GM19035 (cell line): ENCODE measurements around the gene PDE4C.
"Not testable (repeated sequence)": the region's sequence is repeated elsewhere in the genome, so short reads cannot be mapped to it uniquely, and the experiment has no call there.

Source experiments
- ATAC-seq: cut with Tn5 transposase; IDR thresholded peaks from one replicate; pipeline ENCODE4 v1.9.1; 2021; ENCODE audit not compliant: unreplicated experiment

Gene PDE4C

DNA sequence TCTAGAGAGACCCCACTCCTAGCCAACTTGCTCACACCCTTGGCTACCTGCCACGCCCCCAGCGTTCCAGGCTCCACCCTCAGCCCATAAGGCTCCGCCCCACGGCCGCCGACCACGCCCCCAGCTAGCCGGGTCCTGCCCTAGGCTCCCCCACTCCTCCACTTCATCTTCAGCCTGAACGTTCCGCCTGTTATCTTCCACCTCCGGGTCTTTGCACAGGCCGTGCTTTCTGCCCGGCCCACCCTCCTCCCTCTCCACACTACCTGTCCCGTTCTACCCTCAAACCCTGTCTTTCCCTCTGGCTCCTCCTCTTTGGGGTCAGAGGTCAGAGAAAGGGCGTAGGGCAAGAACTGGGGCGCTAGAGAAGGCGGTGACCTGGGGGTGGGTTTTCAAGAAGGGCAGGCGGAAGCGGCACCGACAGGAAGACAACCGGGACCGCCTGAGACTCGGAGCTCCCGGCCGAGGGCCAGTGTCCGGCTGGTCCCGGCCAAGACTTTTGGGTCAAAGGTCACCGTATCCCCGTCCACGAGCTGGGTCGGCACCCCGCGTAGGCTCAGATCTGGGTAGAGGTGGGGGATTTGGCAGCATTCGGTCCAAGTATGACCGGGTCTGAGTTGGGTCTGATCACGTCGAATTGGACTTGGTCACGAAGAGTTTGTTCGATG lies 2.2 kb downstream of the PDE4C start:
- ATAC-seq, result peak; percentile 31

DNA sequence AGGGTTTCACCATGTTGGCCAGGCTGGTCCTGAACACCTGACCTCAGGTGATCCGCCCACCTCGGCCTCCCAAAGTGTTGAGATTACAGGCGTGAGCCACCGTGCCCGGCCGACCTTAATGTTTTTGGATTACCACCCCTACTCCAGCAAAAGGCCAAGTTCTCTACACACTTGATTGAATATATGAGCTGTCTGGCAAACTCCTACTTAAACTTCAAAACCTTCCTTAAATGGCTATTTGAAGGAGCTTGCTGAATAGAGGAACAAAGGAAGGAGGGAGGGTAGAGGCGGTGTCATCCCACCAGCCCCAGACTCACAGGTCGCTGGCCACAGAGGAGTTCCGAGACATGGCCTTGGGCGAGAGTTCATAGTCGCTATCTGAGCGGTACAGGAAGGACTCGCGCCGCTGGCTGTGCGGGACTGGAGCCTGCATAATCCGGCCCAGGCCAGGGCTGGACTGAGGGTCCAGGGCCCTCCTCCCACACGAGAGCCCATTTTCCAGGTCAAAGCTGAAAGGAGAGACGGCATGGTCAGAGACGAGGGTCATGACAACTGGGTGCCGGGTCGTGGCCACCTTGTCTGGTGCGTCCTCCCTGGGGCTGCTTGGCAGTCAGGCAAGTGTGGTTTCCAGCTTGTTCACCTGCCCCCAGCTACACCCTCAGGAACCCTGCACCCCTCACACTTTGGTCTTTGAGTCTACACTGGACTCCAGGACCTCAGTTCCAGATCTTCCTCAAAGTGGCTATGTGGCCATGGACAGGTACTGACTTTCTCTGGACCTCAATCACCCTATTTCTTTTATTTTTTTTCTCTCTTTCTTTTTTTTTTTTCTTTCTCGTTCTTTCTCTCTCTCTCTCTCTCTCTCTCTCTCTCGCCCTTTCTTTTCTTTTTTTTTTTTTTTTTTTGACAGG lies 4.2 kb downstream of the PDE4C start:
- ATAC-seq, result no peak

DNA sequence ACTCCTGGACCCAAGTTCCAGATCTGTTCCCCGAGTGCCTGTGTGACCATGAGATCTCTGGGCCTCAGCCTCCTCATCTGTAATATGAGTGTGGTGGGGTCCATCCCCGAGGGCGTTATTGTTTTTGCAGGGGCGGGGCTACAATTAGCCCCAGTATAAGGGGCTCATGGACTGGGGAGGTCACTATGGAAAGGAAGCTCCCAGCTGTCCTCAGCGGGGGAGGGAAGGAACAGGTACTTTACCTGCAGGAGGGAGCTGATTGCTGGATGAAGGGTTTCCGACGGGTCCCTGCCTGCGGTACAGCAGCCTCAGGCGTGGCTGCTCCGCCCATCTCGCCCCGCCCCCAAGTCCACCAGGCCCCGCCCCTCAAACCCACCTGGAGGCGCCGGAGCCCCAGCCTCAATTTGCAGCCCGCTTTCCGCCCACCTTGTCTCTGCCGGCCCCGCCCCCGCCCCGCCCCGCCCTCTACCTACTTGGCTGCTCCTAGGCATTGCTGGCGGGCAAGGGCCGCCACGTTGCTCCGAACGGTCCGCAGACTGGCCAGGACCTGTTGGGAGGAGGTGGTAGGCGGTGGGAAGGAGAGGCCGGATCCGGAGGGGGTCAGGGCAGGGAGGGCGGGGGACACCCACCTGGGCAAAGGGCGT lies 5.5 kb downstream of the PDE4C start:
- no peak for ATAC-seq

DNA sequence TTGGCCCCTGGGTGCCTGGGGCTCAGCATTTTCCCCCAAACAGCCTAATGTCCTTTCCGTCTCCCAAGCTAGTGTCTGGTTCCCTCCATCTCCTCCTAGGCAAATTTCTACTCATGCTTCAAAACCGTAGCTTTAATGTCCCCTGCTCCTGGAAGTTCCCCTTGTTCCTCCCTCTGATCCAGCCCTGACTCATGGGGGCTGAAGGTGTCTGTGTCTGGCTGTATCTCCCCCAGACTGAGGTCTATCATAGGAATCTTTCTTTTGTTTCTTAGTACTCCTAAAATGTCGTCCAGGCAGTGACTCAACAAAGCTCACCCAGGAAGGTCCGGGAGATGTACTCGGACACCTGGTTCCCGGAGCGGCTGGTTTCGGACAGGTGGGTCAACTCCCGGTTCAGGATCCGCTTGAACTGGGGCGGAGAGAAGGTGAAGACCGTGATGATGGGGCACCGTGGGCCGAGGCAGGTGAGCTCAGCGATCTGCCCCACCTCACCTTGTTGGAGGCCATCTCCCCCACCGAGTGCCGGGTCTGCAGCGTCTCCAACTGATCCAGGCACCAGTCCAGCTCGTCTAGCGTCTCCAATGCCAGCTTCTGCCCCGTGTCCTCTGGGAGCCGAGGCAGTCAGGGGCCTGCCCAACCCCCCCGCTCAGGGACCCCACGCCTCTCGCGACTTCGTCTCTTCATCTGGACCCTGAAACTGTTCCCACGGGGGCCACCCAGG lies 6.2 kb downstream of the PDE4C start:
- ATAC-seq, result no peak

DNA sequence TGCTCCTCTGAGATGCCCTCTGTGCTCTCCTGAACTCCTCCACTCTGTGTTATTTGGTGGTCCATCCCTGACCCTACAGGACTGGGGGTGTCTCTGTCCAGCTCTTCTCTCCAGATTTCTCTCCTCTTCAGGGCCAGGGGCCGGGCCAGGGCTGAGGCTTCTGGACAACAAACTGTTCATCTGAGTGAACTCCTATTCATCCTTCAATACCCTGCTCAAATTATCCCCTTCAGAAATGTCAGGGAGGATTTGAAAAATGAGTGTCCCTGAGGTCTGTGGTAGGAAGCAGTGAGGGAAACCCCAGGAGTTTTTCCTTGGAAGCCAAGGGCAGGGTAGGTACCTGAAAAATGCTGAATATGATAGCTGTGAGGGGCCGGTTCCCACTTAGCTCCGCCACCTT lies 7.6 kb downstream of the PDE4C start:
- no peak for ATAC-seq

DNA sequence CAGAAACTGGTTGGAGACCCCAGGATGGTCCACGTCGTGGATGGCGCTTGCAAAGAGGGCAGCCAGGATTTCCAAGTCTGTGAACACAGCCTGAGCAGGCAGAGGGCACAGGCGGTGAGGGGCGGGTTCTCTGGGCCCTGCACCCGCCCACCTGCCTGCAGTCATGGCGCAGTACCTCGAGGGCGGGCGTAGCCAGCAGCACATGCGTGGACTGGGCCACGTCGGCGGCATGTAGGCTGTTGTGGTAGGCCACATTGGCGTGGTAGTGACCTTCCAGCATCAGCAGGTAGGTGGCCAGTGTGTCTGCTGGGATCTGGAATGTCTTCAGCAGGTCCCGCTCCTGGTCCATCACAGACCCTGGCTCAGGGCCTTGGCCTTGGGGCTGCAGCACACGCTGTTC lies 8.1 kb downstream of the PDE4C start:
- no peak for ATAC-seq

DNA sequence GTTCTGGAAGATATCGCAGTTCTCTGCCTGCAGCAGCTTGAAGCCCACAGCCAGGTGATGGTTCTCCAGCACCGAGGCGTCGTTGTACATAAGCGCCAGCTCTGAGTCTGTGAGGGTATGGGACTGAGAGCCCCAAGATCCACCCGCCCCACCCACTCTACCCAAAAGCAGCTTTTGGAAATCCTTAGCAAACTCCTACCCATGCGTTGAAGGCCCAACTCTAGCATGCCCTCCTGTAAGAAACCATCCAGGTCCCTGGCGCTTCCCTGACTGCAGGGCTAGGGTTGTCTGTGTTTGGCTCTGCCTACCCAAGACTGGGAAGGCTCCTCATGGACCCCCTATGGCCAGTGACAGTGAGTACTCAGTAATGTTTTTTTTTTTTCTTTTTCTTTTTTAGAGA lies 9.4 kb downstream of the PDE4C start:
- ATAC-seq, result no peak

DNA sequence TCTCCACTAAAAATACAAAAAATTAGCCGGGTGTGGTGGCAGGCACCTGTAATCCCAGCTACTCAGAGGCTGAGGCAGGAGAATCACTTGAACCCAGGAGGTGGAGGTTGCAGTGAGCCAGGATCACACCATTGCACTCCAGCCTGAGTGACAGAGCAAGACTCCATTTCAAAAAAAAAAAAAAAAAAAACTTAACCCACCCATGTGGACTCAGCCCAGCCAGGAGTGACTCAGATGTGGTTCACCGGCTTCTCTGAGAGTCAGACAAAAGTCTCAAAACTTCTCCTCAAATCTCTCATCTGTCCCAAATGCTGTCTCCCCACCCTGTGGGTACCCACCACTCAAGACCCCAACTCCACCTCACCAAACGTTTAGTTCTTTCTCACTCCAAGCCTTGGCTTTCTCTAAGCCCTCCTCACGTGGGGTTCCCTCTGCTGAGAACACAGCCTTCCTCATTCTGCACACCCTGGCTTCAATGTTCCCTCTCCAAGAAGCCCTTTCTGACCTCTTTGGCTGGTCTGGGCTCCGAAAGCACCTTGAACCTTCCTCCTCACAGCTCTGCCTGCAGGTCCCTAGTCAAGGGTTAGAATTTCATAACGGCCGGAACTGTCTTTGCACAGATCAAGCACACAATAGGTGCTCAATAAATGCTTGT lies 11.3 kb downstream of the PDE4C start:
- ATAC-seq, result no peak

DNA sequence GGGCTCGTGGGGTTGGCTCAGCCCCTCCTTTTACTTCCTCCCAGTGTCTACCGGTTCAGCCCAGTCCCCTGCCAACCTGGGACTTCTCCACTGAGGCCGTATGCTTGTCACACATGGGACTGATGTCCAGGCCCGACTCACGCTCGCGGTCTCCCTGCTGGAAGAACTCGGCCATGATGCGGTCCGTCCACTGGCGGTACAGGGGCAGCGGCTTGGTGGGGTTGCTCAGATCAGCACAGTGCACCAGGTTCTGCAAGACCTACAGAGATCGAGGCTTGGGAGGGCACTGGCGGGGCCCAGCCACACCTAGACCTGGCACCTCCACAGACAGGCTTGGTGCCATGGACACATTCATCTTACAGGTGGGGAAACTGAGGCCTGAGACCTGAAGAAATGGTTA lies 14.6 kb downstream of the PDE4C start:
- no peak for ATAC-seq

DNA sequence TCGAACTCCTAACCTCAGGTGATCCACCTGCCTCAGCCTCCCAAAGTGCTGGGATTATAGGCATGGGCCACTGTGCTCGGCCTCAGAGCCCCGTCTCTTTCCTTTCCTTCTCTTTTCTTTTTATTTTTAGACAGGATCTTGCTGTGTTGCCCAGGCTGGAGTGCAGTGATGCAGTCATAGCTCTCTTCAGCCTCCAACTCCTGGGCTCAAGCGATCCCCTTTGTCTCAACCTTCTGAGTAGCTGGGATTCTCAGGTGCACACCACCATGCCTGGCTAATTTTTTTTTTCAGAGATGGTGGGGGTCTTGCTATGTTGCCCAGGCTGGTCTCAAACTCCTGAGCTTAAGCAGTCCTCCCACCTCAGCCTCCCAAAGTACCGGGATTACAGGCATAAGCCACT lies 16.3 kb downstream of the PDE4C start:
- not testable (repeated sequence) for ATAC-seq

DNA sequence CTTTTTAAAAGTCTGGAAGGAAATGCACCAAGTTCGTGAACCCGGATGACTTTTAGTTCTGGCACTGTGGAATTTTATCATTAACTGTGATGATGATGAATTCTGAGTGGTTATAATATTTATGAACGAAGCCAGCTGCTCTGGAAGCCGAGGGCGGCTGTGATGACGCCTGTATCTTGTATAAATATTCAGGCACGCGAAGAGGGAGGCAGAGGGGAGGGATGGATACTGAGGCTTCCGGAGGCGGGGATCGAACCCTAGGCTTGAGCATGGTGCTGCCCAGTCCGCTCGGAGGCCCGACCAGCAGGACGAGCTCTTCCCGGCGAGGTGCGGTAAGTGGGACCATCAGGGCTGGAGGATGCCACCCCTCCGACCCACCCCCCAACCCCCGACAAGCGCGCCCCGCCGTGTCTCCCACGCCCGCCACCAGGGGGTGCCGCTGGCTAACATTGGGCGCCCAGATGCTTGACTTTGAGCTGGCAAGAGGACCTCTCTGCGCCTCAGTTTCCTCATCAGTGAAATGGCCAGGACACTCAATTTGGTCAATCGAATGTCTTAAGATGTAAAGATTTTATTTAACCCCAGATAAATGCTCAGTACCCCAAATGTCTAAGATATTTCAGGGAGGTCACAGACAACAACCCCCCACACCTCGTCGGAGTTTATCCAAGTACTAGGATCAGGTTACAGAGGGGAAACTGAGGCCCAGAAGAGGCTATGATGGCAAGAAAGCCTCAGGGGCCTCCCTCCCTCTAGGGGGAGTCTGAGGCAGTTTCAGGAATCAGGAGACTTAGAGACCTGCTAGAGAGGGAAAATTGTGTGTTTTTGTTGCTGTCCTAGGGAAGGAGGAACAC lies 17.9 kb downstream of the PDE4C start:
- no peak for ATAC-seq

DNA sequence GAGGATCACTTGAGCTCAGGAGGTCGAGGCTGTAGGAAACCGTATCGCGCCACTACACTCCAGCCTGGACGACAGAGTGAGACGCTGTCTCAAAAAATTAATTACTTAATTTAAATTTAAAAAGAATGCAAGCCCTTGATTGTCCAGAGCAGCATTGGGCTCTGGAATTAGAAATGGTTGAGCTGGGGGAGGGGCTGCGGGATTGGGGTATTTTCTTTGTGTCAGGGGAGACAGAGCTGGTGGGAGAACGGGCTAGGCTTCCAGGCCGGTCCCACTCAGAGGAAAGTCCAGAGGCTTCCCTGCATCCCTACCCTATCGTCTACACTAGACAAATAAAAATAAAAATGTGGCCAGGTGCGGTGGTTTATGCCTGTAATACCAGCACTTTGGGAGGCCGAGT lies 20.2 kb downstream of the PDE4C start:
- ATAC-seq, result no peak

DNA sequence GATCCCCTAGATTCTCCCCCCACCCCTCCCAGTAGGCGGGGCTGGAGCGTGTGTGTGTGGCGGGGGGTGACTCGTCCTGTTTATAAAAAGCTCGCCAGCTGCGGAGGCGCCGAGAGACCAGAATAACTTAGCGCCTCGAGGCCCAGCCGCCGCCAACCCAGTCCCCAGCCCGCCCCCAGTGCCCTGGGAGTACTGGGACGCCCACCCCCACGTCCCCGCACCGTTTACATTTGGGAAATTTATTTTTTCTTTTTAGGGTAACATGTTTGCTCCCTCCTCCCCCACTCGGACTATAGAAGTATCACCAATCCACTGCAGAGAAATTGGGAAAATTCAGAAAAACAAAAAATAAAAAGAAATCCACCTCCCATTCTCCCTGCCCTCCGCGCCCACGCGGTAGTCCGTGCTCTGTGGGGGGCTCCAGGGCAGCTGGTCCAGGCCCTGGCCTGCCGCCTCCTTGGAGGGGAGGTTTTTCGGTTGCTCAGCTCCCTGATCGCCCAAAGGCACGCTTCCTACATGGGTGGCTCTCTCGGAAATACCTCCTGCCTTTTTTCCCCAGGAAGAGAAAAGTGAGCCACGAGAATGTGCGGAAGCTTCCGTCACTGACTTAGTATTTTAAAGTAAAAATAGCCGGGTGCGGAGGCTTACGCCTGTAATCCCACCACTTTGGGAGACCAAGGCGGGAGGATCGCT lies 20.9 kb downstream of the PDE4C start:
- ATAC-seq, result no peak

DNA sequence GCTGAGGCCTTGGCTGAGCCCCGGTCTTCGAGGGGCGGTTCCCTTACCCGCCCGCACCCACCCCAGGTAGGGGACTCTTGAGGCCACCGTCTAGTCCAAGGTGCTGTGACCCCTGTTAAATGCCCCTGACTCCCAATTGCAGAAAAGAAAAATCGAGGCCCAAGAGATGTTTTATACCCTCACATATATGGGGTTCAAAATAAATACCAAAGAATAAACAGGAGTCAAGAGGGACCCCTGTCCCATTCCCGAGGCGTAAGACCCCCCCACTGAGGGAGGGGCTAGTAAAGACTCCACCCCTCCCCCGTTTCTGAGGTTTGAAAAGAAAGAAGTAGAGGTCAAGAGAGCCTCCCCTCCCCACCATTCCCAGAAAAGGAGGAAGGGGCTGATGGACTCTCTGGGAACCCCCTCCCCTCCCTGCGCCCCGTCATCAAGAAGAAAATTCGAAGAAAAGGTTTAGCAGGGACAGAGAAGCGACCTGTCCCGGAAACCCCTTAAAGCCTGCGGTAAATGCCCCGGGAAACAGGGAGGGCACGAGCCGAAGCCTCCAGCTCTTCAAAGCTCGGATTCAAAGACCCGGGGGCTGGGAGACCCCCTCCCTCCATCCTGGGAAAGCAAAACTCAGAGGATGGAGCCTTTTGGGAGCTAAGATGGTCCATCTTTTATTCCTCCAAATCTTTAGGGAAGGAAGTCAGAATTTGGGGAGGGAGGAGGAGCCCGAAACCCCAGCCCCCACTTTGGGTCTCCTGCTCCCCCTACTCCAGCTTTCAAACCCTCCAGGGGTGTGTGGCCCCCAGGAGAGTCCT lies 21.6 kb downstream of the PDE4C start:
- no peak for ATAC-seq

DNA sequence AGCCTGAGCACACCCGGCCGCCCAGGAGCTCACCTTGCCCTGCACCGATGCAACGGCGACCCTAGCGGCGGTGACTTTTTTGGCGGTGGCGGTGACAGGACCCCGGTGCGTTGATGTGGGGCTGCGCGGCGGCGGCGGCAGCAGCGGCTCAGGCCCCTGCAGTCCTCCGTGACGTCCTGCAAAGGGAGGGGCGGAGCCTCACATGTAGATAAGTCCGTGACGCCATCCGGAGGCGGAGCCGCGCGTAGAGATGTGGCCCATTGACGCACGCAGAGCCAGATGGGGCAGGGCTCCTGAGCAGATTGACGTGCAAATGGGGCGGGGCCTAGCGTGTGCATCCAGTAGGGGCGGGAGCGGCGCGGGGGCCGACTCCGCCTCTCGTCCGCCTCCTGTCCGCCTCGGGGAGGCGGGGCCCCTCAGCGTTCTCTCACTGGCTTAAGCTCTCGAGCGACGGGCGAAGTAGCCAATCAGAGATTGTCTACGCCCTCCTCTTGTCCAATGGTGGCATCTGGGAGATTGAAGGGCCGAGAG lies 22.3 kb downstream of the PDE4C start, which contains the start of gene RAB3A:
Gene RAB3A, minus strand, starts transcription at position 180 of the 531 bp plus-strand sequence. CDS start 1,302 bp downstream, outside the sequence.
- peak; percentile 88 for ATAC-seq

DNA sequence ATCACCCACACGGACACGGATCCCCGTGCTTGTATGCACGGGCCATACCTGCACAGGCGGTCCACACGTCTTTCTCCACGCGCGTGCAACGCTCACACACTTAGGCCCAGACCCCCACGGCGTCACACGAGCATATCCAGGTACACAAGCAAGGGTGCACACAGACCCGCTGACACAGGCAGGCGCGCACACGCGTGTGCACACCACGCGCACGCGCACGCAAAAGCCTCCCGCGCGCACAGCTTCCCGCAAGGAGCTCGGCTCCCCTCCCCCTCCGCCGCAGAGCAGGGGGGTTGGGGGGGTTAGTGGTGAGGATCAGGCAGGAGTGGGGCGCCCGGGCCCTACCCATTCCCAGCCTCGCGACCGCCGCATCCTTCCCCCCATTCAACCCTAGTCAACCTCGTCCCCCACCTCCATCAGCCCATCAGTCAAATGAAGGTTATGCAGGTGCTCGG lies 22.8 kb downstream of the PDE4C start:
- ATAC-seq, result peak; percentile 3

DNA sequence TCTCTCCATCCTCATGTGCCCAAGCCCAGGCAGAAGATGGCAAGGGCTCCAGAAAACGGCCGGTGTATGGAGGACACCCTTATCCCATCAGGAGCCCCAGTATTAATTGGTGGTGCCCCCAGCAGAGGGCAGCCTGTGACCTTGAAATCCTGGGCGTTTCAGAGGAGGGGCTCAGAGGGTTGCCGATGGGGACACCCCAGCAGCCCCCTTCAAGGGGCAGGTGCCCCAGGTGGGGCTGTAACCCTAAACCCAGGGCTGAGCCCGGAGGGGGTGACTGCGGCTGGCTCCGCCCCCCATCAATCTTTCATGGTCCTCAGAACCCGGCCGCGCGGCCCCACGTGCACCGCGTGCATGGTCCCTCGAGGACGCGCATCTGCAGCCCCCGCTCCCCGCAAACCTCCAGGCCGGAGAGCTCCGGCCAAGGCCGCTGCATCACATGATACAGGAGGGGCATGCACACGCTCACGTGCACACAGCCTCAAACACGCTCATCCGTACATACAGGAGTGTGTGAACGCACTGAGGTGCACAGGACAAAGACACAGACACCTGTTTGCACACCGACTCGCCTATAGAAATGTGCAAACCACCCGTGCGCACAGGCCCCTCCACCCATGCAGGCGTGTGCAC lies 23.3 kb downstream of the PDE4C start:
- no peak for ATAC-seq

DNA sequence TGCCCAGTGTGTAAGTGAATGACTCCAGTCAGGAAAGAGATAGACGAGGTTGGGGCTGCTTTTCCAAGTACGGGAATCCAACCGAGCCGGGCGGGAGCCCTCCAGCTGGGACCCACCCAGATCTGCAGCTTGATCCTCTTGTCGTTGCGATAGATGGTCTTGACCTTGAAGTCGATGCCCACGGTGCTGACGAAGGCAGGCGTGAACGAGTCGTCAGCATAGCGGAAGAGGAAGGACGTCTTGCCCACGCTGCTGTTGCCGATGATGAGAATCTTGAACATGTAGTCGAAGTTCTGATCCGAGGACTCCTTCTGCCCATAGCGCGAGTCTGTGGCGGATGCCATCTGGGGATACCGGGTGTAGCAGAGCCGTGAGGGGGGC lies 23.9 kb downstream of the PDE4C start:
- no peak for ATAC-seq
